GM19043 (cell line): ENCODE results near the gene BAHCC1.

ENCODE experiments used
- ATAC-seq: cut with Tn5 transposase; IDR thresholded peaks from one replicate; pipeline ENCODE4 v1.9.1; 2021; ENCODE audit warnings: low read depth; ENCODE audit not compliant: unreplicated experiment

The BAHCC1 gene

DNA sequence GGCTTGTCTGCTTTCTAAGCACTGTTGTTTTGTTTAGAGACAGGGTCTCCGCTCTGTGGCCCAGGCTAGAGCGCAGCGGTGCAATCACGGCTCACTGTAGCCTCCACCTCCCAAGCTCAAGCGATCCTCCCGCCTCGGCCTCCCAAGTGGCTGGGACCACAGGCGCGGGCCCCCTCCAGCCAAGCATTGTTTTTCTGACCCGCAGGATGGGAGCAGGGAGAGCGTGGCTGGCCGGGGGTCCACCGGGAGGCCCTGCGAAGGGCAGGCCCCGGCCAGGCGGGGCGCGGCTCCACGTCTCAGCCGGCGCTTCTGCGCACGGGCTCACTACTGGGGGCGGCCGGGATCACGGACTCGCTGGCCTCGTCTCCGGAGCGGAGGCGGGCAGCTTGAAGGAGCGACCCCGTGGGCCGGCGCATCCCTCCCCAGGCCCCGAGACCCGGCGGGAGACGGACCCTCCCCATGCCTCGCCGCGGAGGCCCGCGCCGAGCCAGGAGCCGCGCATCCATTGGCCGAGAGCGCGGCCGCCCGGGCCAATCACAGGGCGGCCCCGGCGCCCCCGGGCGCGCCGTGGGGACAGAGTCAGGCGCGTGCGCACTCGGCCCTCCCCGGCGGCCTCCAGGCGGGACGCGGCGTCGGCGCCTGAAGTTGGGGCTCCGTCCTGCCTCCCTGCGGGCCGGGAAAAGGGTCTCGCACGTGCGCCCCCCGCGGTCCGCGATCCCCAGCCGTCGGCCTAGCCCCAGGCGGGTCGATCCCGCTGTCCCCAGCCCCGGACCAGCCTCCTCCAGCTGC lies 92.4 kb downstream of the BAHCC1 start:
- ATAC-seq = no peak

DNA sequence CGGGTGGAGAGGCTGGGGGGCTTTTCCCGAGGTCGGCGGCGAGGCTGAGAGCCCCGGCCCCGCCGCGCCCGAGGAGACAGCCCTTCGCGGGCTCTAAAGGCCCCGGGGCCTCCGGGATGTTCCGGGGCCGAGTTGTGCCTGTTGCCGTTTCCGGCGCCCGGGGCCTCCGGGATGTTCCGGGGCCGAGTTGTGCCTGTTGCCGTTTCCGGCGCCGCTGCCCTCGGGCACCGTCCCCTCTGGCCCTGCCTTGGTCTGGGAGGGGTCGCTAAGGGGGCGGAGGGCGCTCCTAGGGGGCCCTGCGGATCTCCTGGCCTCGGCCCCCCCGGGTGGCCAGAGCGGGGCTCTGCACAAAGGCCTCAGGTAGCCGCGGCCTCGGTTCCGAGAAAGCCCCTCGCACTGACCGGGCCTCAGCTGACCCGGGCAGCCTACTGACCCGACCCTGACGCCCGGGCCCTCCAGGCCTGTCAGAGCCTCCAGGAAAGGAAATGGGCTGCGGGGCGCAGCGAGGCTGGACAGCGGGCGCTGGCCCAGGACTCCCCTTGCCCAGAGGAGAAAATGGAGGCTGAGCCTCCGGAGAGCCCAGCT lies 93.1 kb downstream of the BAHCC1 start:
- no peak for ATAC-seq

DNA sequence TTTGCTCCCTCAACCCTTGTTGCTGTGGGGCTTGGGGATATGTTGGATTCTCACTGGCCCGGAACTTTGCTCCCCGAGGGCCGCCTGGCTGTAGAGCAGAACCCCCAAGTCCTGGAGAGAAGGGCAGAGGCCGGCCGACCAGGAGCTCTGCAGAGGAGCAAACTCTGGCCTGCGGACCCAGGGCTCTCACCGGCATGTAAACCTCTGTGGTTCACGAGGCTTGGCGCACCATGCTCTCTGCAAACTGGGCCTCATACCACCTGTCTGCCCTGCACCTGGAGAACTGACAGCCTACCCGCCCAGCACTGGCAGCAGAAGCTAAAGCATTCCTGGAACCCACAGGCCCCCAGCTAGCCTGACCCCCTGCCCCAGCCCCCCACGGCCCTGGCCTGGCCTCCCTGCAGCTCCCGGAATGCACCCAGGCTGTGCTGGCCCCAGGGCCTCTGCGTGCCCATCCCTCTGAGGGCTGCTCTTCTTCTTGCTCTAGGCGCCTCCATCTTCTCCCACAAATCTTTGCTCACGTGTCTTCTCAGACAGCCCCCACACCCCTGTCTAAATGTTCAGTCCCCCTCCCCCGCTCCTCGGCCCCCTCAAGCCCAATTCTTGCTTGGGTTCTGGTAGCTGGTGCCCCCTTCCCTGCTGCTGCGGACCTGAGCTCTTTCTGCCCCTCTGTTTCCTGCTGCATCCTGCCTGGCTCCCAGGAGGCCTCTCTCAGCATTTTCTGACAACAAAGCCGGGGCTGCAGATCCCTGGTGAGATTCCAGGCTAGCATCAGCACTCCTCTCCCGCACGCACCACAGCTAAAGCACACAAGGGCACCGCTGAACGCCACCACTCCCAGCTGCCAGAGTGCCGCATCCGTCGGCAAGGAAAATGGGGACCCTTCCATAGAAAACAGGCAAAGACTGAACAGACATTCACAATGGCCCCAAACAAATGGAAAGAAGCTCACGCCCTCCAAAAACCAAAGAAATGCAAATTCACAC lies 94.0 kb downstream of the BAHCC1 start:
- ATAC-seq = no peak

DNA sequence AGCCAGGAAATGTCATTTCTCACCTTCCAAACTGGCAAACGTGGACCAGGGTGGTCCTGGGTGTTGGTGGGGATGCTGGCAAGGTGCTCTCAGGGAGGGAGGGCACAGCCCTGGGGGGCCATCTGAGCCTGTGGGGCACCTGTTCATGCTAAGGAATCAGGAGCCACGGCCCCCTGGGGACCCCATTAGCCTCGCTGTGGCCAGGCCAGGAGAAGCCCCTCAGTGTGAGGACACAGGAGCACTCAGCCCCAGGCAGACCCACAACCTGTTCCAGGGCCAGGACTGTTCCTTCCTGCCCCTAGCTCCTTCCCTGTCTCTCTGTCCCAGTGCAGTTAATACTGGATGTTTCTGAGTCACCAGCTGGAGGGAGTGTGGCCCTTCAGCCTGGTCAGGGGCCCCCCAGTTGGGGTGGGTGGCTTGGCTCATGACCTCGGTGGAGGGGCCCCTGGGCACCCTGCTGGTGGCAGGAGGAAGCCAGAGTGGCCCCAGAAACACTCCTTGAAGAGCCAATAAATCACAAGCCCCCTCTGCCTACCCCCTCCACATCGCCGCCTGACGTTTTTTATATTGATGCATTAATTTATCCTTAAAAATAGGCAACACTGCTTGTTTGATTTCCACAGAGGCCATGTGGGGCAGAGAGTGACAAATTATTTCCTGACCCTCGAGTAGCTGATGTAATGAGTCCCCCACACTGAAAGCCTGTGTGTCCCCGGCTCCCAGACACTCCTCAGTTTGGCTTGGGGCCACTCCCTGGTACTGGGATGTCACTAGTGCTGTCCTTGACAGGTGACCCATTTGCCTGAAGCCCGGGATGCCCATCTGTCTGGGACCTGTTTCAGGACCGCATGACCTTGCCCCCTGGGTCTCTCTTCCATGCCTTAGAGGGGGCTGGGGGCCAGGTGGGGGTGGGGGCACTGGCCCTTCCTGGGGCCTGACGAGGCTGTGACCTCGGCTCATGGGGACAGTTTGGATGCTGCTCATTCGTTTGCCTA lies 95.0 kb downstream of the BAHCC1 start:
- ATAC-seq = no peak

DNA sequence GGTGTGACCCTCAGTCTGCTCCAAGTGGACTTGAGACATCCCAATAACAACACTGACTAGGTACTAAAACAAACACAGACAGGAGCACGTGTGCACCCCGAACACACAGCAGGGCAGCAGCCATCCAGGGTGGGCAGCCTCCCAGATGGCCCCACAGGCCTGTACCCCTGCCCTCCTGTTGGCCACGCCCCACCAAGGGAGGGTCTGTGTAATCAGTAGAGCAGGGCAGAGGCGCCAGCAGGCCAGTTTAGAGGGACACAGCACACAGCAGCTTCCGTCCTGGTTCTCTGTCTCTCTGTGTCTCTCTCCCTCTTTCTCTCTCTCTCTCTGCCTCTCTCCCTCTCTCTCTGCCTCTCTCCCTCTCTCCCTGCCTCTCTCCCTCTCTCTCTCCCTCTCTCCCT lies 95.9 kb downstream of the BAHCC1 start:
- ATAC-seq = no peak

DNA sequence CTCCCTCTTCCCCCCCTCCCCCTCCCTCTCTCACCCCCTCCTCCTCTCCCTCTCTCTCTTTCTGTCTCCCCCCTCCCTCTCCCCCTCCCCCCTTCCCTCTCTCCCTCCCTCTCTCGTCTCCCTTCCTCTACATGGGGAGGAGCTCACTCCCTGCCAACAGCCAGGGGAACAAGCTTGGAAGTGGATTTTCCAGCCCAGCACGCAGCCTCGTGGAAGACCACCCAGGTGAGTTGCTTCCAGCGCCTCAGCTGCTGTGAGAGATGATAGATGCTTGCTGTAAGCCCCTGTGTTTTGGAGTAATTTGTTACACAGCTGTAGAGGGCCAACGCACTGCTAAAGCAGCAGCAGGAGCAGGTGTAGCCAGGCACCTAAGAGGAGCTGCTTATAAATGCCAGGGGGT lies 96.5 kb downstream of the BAHCC1 start:
- ATAC-seq = no peak

DNA sequence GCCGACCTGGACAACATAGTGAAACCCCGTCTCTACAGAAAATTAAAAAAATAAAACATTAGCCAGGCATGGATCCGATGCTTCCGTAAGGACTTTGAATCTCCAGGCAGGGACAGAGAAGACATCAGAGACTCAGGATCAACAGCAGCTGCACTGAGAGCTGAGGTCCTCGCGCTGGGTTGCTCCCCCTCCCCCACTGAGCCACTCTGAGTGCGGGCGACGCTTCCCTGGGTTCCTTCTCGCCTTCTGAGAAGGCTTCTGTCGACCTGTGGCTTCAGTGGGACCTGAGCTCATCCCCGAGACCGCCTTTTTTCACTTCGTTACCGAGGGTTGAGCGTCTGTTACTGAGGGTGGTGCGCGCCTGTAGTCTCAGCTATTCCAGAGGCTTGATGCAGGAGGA lies 96.9 kb downstream of the BAHCC1 start:
- ATAC-seq = no peak

DNA sequence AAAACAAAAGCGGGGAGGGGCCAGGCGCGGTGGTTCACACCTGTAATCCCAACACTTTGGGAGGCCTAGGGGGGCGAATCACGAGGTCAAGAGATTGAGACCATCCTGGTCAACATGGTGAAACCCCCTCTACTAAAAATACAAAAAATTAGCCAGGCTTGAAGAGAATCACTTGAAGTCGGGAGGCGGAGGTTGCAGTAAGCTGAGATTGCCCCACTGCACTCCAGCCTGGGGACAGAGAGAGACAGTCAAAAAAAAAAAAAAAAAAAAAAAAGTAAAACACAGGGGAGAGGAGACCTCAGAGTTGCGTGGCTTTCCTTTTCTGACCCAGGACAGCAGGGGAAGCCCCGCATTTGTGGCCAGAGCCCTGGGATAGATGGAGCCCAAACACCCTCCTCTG lies 97.4 kb downstream of the BAHCC1 start:
- ATAC-seq = no peak

DNA sequence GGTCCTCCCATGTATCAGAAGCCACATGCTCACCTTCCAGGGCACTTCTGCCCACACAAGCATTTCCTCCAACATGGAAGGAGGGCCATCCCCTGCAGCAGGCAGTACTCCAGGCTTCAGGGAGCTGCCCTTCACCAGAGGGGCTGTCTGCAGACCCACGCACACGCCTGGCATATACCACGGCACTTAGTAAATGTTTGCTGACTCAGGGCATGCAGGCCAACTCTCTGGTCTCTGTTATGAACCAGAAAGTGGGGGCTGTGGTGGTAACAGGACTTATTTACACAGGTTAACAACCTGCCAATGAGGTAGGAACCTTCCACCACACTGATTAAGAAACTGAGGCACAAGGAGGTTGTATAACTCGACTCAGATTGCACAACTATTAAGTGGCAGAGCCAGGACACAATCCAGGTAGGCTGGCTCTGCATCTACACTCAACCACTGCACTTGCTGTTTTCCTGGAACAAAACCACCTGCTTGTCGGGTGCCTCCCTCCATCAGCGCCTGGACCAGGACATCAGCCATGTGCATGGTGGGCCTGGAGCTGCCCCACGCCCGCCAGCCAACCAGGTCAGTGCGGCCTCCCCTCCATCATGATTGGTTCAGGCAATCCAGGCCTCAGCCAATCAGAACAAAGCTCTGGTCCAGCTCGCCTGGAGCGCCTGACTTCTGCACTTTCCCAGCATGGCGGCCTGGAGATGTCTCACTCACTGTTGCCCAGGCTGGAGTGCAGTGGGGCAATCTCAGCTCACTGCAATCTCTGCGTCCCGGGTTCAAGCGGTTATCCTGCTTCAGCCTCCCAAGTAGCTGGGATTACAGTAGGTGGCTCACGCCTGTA lies 98.2 kb downstream of the BAHCC1 start:
- no peak for ATAC-seq

DNA sequence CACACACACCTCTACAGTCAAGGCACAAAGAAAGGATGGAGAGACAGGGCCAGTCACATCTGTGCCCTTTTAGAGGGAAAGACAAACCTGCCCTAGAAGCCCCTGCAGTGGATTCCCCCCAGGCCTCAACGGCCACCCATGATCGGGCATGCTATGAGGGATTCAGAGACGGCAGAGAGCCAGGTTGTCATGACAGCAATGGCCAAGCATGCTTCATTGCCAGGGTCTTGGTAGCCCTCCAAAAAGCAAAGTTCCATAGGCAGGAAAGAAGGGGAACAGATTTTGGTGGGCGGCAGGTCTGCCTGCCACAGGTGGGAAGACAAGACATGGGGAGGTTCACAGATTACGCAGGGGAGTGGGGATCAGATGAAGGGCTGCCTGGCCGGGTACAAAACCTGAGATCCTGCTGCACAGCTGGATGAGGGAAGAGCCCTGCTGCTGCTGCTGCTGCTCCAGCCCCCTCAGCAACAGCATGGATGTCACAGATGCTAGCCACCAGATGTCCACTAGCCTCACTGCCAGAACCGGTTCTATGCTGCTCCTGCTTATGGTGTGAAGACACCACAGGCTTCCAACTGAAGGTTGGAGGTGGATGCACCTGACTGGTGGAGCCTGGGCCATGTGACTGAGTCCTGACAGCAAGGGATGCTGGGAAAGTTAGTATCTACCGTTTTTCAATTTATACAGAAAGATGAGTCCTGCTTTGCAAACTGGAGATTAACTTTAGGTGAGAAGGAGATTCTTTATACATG lies 99.5 kb downstream of the BAHCC1 start:
- no peak for ATAC-seq

DNA sequence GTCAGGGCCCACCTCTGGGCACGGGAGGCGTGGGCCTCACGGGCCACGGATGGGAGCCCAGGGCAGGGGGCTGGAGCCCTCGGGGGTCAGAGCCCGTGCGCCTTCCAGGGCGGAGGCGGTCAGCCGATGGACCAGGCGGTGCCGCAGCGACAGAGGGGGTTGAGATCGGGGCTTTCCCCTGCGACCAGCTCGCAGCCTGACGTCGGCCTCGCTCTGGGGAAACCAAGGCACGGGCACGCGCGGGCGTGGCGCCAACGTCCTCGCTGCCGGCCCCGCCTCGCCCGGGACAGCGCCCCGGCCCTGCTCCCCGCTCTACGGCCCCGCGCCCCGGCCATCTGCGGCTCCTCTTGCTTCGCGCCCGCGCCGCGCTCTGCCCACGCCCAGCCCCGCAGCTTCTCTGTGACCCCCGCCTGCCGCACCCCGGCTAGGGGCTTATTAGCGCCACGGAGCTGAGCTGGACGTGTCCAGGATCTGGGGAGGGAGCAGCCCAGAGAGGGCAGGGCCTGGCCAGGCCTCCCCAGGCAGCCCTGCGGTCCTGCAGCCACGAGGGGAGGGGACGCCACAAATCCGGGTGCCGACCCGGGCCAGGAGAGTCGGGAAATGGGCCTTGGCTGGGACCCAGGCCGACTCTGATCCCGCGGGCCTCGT lies 103.8 kb downstream of the BAHCC1 start:
- no peak for ATAC-seq

DNA sequence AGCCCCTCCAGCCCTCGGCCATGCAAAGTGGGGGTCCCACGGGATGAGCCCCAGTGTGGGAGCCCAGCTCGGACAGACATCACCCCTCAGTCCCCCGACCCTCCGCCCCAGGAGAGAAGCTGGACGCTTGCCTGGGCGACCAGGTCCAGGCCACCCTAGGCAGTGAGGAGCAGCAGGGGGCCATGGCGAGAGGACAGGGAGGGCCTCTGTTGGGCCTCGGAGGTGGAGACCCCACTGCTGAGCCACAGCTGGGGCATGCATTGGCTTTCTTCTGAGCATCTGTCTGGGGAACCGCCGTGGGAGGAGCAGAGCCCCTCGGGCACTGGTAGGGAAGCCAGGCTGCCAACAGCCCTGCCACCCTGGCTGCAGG lies 104.3 kb downstream of the BAHCC1 start:
- no peak for ATAC-seq

DNA sequence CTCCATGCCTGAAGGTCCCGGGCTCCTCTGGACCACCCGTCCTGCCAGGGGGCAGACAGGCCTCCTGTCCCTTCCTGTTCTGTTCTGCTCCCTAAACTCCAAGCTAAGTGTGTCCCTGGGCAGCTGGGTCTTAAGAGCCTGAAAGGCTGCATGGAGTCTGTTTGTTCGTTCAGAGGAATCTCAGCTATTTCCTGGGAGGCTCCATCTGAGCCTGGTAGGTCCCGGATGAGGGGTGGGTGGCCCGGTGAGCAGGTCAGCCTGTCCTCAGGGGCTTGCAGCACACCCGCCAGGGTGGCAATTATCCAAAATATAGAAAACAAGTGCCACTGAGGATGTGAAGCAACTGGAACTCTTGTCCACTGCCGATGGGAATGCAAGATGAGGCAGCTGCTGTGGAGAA lies 104.8 kb downstream of the BAHCC1 start:
- no peak for ATAC-seq

DNA sequence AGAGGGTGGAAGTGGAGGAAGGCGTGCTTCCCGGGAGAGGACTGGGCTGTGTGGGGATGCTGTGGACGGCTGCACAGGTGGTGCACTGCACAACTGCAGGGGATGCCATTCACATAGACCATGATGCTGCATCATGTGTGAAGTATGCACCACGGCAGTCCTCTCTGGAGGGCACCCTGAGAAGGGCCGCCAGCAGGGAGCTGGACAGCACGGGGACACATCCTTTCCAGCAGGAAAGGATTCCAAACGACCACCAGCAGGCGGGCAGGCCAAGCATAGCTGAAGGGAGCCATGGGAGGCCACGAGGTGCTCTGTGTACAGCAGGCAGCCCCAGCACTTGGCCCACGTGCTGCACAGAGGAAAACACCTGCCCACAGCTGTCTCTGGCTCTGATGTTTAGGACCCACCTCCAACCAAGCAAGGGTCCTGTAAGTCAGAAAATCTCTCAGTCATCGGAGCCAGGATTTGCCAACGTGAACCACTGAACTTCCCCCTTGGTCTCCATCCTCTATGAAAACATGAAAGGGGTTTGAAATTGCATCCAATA lies 107.3 kb downstream of the BAHCC1 start:
- ATAC-seq = no peak

DNA sequence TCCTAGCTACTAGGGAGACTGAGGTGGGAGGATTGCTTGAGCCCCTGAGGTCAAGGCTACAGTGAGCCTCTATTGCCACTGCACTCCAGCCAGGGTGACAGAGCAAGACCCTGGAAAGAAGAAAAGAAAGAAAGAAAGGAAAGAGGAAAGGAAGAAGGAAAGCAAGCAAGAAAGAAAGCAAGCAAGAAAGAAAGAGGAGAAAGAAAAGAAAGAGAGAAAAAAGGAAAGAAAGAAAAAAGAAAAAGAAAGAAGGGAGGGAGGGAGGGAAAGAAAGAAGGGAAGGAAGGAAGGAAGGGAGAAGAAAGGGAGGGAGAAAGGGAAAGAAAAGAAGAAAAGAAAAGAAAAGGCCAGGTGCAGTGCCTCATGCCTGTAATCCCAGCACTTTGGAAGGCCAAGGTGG lies 108.4 kb downstream of the BAHCC1 start:
- no peak for ATAC-seq

DNA sequence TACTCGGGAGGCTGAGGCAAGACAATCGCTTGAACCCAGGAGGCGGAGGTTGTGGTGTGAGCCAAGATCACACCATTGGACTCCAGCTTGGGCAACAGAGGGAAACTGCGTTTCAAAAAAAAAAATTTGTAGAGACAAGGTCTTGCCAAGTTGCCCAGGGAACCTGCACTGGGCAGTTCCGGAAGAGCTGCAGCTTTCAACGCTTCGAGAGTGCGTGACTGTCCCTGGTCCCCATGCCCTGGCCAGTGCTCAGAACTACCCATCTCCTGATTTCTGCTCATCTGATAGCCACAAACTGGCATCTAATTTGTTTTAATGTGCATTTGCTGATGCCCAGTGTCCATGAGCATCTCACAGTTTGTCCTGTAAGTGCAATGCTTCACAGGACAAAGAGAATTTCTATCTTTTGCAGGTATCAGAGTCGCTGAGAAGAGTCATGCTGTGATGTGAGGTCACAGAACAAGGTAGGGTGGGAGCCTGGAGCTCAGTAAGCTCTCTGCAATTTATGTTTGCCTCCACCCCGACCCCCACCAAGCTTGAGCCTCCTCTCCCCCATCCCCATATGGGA lies 113.5 kb downstream of the BAHCC1 start:
- no peak for ATAC-seq

DNA sequence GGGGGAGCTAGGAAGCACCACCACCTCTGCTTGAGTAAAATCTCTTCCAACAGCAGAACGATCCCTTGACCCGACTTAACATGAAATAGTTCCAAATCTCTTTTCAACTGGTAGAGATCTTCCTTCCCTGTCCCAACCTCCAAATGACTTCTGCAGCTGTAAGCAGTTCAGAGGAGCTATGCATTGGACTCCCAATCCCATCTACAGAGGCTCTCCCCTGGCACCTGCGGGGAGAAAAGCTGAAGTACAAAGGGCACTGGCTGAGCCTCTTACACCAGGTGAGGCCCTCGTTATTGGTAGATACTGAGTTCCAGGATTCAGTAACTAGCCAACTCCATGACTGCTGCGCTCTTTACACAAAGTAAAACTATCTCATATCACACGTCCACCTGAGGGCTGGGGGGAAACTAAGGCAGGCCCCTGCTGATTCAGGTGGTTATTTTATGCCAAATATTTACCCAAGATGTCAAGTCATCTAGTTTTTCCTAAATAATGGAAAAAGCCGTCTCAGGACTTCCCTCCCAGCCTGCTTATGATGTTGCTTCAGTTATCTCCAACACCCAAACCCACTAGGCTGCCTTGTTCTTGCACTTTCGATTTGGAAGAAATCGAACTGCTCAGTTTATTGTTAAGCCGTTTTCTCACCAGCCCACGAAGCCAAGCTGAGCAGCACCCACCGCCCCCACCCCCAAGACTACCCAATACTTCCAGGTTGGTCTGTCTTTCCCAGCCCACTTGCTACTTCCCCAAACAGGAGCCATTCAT lies 114.1 kb downstream of the BAHCC1 start:
- no peak for ATAC-seq
